ENCODE results near the gene CAPN8. TPM values are rescaled to one million over a fixed set of nuclear protein-coding genes. Genes with fewer than 3 reads are reported as not detected.

The CAPN8 gene
- polyA plus RNA-seq, 1 donor (not counting 4 experiments of a cell fraction or from before 2014, with no cell fraction given): 4.7 TPM

- Histone ChIP-seq H3K4me3 (ENCODE audit: control insufficient read depth in 2 of 3, extremely low read depth in 1 of 3, insufficient read depth in 2 of 3, low read depth in 1 of 3, low read length in 3 of 3) (no peak overlapping the region), H3K4me1 (ENCODE audit: control insufficient read depth, extremely low read depth, insufficient read depth, low read length) (no peaks in the 10 kb centered on the region), H3K79me2 (ENCODE audit: control insufficient read depth, insufficient read depth, low read length) (no peaks in the 10 kb centered on the region), H4K20me1 (ENCODE audit: control insufficient read depth, extremely low read depth, insufficient read depth, low read length) (no peaks in the 10 kb centered on the region), H3K9me3 (ENCODE audit: control insufficient read depth, low read depth, low read length) (no peaks in the 10 kb centered on the region), H3K9ac (ENCODE audit: control insufficient read depth, extremely low read depth, insufficient read depth, low read length) (no peak overlapping the region), H2AFZ (ENCODE audit: control insufficient read depth, low read length) (no peak overlapping the region), H3K27ac (ENCODE audit: control insufficient read depth, insufficient read depth, low read length) (no peak overlapping the region), H3K36me3 (ENCODE audit: control insufficient read depth in 2 of 2, extremely low read depth in 1 of 2, insufficient read depth in 2 of 2, low read length in 2 of 2) (no peaks in the 10 kb centered on the region), H3K9me1 (ENCODE audit: control insufficient read depth, extremely low read depth, insufficient read depth, low read length) (no peaks in the 10 kb centered on the region), H3K27me3 (ENCODE audit: control insufficient read depth, extremely low read depth, insufficient read depth, low read length) (peaks cover 3% of the 10 kb centered on the region), H3K4me2 (ENCODE audit: control insufficient read depth, extremely low read depth, insufficient read depth, low read depth, low read length) (no peak overlapping the region)
- TF ChIP-seq EZH2 (IDR thresholded peaks at IDR 0.05; ENCODE audit: low read length) (no peak), CTCF (optimal IDR thresholded peaks at IDR 0.05 in 1 of 3, IDR thresholded peaks at IDR 0.05 in 1 of 3, conservative IDR thresholded peaks at IDR 0.05 in 1 of 3; ENCODE audit: extremely low read depth in 1 of 3, insufficient read depth in 2 of 3, low read length in 3 of 3) (no peak)
- no peak for FAIRE-seq
- dilution Hi-C loops (cut with MboI; ENCODE audit: extremely low pct_ligation_motif_present, low sequenced_read_pairs): no loop called here
- DNase-seq (ENCODE audit: low read depth, low spot score): no peak
These were observed 140.0 kb downstream of the CAPN8 start for GRCh38 chr1:223525546-223525945.

- Histone ChIP-seq H3K79me2 (ENCODE audit: control insufficient read depth, insufficient read depth, low read length) (no peaks in the 10 kb centered on the region), H3K36me3 (ENCODE audit: control insufficient read depth in 2 of 2, extremely low read depth in 1 of 2, insufficient read depth in 2 of 2, low read length in 2 of 2) (no peaks in the 10 kb centered on the region), H3K9me3 (ENCODE audit: control insufficient read depth, low read depth, low read length) (no peaks in the 10 kb centered on the region), H2AFZ (ENCODE audit: control insufficient read depth, low read length) (no peak overlapping the region), H3K4me3 (ENCODE audit: control insufficient read depth in 2 of 3, extremely low read depth in 1 of 3, insufficient read depth in 2 of 3, low read depth in 1 of 3, low read length in 3 of 3) (no peak overlapping the region), H3K27ac (ENCODE audit: control insufficient read depth, insufficient read depth, low read length) (no peak overlapping the region), H3K9ac (ENCODE audit: control insufficient read depth, extremely low read depth, insufficient read depth, low read length) (no peak overlapping the region), H3K4me1 (ENCODE audit: control insufficient read depth, extremely low read depth, insufficient read depth, low read length) (no peaks in the 10 kb centered on the region), H3K4me2 (ENCODE audit: control insufficient read depth, extremely low read depth, insufficient read depth, low read depth, low read length) (no peak overlapping the region), H3K27me3 (ENCODE audit: control insufficient read depth, extremely low read depth, insufficient read depth, low read length) (peaks cover 3% of the 10 kb centered on the region), H3K9me1 (ENCODE audit: control insufficient read depth, extremely low read depth, insufficient read depth, low read length) (no peaks in the 10 kb centered on the region), H4K20me1 (ENCODE audit: control insufficient read depth, extremely low read depth, insufficient read depth, low read length) (no peaks in the 10 kb centered on the region)
- FAIRE-seq (no peak), DNase-seq (ENCODE audit: low read depth, low spot score) (no peak)
- TF ChIP-seq EZH2 (IDR thresholded peaks at IDR 0.05; ENCODE audit: low read length): no peak
- TF ChIP-seq CTCF (optimal IDR thresholded peaks at IDR 0.05 in 1 of 3, IDR thresholded peaks at IDR 0.05 in 1 of 3, conservative IDR thresholded peaks at IDR 0.05 in 1 of 3; ENCODE audit: extremely low read depth in 1 of 3, insufficient read depth in 2 of 3, low read length in 3 of 3): no peak
- dilution Hi-C loops (cut with MboI; ENCODE audit: extremely low pct_ligation_motif_present, low sequenced_read_pairs): no loop called here
These were observed 140.5 kb downstream of the CAPN8 start for GRCh38 chr1:223524930-223525451.
